Ishikawa (cell line): ENCODE data around the gene LIMS2.

Experiments used
- CEBPB ChIP-seq: IDR thresholded peaks from 2 replicates; pipeline ENCODE4 v1.6.1; 2012
- CREB1 ChIP-seq: IDR thresholded peaks from 2 replicates; pipeline ENCODE4 v1.6.1; 2012; ENCODE audit warnings: low read depth
- EGR1 ChIP-seq: IDR thresholded peaks from 2 replicates; pipeline ENCODE4 v1.6.1; 2012
- EP300 ChIP-seq: IDR thresholded peaks from 2 replicates; pipeline ENCODE4 v1.6.1; 2012; ENCODE audit warnings: borderline replicate concordance
- FOXM1 ChIP-seq: IDR thresholded peaks from 2 replicates; pipeline ENCODE4 v1.6.1; 2012; ENCODE audit warnings: low read depth, borderline replicate concordance
- NFIC ChIP-seq: IDR thresholded peaks from 2 replicates; pipeline ENCODE4 v1.6.1; 2012
- RAD21 ChIP-seq: IDR thresholded peaks from 2 replicates; pipeline ENCODE4 v1.6.1; 2012; ENCODE audit warnings: low read depth
- TAF1 ChIP-seq: IDR thresholded peaks from 2 replicates; pipeline ENCODE4 v1.6.1; 2012; ENCODE audit warnings: low read depth, mild to moderate bottlenecking
- TCF12 ChIP-seq: IDR thresholded peaks from 2 replicates; pipeline ENCODE4 v1.6.1; 2012; ENCODE audit warnings: low read depth
- TEAD4 ChIP-seq: IDR thresholded peaks from 2 replicates; pipeline ENCODE4 v1.6.1; 2012
- YY1 ChIP-seq: IDR thresholded peaks from 2 replicates; pipeline ENCODE4 v1.6.1; 2012; ENCODE audit warnings: low read depth
- ZBTB7A ChIP-seq: IDR thresholded peaks from 2 replicates; pipeline ENCODE4 v1.6.1; 2012; ENCODE audit warnings: low read depth
- TF ChIP-seq, protein P1 (sequence below): IDR thresholded peaks from 2 replicates; pipeline ENCODE4 v1.6.1; 2012
- TF ChIP-seq, protein P2 (sequence below): IDR thresholded peaks from 2 replicates; pipeline ENCODE4 v1.6.1; 2012; ENCODE audit warnings: low read depth, mild to moderate bottlenecking
- TF ChIP-seq, protein P3 (sequence below): IDR thresholded peaks from 2 replicates; pipeline ENCODE4 v1.6.1; 2012

LIMS2 gene

DNA sequence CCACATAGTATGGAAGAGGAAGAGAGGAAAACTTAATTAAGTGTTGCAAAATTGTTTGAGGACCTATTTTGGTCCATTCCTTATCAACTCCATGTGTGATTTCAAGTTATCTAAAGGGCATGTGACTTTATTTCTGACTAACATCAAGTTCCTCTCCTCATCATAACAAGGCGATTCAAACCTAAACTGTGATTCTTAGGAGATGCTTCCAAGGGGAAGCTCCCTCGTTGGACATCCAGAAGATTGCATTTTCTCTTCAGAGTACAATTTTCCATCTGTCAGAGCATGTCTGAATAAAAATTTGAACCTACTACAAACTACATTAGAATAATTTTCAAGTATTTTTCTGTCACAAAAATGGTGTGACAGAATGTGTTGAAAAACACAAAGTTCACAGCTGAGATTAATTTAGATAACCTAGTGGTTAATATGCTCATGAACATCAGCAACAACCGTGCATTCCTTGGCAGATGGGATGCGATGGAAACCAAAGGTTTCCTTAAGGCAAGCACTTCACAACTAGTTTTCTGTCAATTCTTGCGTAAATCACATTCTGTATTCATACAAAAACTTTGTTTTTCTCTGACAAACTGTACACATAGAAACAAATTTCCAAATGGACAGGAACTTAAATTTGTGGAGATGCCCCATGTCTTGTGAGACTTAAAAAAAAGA lies 30.2 kb upstream of the LIMS2 start:
- TF ChIP-seq ZBTB7A (no peak), TCF12 (no peak), CEBPB (no peak), TAF1 (no peak), EGR1 (no peak), YY1 (no peak)
- TF ChIP-seq, protein P1, sequence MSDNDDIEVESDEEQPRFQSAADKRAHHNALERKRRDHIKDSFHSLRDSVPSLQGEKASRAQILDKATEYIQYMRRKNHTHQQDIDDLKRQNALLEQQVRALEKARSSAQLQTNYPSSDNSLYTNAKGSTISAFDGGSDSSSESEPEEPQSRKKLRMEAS: no peak
- TF ChIP-seq, protein P2, sequence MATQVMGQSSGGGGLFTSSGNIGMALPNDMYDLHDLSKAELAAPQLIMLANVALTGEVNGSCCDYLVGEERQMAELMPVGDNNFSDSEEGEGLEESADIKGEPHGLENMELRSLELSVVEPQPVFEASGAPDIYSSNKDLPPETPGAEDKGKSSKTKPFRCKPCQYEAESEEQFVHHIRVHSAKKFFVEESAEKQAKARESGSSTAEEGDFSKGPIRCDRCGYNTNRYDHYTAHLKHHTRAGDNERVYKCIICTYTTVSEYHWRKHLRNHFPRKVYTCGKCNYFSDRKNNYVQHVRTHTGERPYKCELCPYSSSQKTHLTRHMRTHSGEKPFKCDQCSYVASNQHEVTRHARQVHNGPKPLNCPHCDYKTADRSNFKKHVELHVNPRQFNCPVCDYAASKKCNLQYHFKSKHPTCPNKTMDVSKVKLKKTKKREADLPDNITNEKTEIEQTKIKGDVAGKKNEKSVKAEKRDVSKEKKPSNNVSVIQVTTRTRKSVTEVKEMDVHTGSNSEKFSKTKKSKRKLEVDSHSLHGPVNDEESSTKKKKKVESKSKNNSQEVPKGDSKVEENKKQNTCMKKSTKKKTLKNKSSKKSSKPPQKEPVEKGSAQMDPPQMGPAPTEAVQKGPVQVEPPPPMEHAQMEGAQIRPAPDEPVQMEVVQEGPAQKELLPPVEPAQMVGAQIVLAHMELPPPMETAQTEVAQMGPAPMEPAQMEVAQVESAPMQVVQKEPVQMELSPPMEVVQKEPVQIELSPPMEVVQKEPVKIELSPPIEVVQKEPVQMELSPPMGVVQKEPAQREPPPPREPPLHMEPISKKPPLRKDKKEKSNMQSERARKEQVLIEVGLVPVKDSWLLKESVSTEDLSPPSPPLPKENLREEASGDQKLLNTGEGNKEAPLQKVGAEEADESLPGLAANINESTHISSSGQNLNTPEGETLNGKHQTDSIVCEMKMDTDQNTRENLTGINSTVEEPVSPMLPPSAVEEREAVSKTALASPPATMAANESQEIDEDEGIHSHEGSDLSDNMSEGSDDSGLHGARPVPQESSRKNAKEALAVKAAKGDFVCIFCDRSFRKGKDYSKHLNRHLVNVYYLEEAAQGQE: no peak

DNA sequence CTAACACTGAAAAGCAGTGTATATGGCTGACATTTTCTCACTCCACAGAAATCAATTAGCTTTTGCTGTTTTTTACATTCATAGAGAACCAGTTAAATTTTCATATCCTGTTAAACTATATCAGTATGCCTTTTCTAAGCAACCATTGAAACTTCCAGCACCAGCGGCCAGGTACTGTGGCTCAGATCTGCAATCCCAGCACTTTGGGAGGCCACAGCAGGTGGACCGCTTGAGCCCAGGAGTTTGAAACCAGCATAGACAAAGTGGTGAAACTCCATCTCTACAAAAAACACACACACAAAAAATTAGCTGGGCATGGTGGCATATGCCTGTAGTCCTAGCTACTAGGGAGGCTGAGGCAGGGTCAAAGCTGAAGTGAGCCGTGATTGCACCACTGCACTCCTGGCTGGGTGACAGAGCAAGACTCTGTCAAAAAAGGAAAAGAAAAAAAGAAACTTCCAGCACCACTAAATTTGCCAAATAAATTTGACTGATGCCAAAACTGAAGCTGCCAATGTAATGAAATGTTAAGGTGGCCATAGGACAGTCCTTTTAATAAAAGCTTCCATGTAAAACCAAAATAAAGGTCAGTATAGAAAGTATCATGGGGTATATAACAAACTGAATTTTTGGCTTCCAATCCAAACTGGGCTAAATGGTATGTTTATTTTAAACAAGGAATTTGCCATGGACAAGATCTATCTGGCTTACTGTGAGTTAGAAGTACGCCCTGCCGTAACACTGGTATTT lies 29.5 kb upstream of the LIMS2 start:
- TF ChIP-seq YY1 (no peak), TAF1 (no peak), EGR1 (no peak), CREB1 (no peak), ZBTB7A (no peak), EP300 (no peak), NFIC (no peak), FOXM1 (no peak), TEAD4 (no peak), RAD21 (no peak), TCF12 (no peak), CEBPB (no peak)
- TF ChIP-seq, protein P3, sequence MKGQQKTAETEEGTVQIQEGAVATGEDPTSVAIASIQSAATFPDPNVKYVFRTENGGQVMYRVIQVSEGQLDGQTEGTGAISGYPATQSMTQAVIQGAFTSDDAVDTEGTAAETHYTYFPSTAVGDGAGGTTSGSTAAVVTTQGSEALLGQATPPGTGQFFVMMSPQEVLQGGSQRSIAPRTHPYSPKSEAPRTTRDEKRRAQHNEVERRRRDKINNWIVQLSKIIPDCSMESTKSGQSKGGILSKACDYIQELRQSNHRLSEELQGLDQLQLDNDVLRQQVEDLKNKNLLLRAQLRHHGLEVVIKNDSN: no peak
- TF ChIP-seq, protein P2: no peak
- TF ChIP-seq, protein P1: no peak

DNA sequence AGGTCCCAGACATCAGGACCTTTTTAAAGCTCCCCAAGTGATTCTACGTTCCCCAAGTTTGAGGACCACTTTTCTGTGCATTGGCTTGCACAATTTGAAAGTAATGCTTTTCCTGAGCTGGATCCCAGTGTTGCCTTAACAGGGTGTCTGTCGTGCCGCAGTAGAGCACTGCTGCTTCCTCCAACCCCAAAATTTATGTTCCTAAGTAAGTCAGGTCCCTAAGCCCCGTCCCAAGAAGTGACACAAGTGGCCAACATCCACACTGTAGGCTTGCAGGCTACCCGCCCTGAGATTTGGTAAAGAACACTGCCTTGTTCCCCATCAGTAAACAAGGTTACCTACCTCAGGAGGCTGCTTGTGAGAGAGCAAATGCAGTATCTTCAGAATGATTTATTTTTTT lies 28.0 kb upstream of the LIMS2 start:
- no peak for TF ChIP-seq CEBPB
- TF ChIP-seq, protein P3: no peak

DNA sequence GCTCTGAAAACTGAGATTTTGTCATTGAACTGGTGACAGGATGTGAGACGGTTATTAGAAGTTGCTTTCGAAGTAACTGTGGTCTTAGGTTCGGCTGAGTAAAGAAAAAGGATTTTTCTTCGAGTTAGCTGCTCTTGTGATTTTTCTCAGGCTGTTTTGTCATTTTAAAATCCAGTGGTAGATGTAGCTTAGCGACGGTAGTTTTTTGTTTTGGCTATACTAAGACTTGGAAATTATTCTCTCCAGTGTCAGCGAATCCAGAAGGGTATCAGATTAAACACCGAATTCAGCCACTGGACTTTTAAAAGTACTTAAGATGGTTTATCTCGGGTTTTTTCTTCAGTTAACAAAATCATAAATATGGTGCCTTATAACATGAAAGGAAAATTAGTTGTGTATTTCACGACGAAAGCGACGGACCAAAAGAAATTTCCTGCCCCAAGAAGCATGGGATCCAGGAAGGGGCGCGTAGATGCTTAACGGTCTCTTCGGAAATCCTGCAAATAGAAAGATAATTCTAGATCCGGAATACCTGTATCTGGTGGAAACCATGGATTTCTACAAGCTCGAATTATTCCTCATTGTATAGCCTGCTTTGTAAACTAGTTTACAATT lies 27.2 kb upstream of the LIMS2 start:
- TF ChIP-seq FOXM1: no peak

DNA sequence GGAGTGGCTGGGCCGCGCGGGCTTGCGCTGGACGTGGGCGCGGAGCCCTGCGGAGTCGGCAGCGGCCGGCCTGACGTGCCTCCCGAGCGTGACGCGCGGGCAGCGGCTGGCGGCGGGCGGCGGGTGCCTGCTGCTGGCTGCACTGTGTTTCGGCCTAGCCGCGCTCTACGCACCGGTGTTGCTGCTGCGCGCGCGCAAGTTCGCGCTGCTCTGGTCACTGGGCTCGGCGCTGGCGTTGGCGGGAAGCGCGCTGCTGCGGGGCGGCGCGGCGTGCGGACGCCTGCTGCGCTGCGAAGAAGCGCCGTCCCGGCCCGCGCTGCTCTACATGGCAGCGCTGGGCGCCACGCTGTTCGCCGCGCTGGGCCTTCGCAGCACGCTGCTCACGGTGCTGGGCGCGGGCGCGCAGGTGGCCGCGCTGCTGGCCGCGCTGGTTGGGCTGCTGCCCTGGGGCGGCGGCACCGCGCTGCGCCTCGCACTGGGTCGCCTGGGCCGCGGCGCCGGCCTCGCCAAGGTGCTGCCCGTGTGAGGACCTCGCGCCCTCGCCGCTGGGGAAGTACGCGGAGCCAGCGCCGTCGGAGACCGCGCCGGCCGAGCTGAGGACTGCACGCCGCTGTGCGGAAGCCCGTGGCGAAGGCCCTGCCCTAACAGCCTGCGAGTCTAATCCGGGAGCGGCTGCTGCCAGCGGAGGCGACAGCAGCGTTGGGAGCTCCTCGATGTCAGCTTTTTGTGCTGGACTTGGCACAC lies 26.5 kb upstream of the LIMS2 start:
- 0 out of 2 replicates have a peak, but pooled peaks have one; percentile 29 for TF ChIP-seq NFIC
- peak; percentile 47 for TF ChIP-seq YY1
- TF ChIP-seq RAD21: no peak
- TF ChIP-seq EP300: no peak
- TF ChIP-seq, protein P2: no peak; the same call in 1 of the 2 replicates
- TF ChIP-seq, protein P3: no peak
- TF ChIP-seq, protein P1: peak; percentile 82
- no peak; the same call in 1 of the 2 replicates for TF ChIP-seq TCF12
